ENCODE data around the gene NCAPG2. TPM values are rescaled to one million over a fixed set of nuclear protein-coding genes. Genes with fewer than 3 reads are reported as not detected.

NCAPG2 gene
- total and polyA plus RNA-seq, 2 experiments from 2014 or later = 10.8 to 14.0 TPM

DNA sequence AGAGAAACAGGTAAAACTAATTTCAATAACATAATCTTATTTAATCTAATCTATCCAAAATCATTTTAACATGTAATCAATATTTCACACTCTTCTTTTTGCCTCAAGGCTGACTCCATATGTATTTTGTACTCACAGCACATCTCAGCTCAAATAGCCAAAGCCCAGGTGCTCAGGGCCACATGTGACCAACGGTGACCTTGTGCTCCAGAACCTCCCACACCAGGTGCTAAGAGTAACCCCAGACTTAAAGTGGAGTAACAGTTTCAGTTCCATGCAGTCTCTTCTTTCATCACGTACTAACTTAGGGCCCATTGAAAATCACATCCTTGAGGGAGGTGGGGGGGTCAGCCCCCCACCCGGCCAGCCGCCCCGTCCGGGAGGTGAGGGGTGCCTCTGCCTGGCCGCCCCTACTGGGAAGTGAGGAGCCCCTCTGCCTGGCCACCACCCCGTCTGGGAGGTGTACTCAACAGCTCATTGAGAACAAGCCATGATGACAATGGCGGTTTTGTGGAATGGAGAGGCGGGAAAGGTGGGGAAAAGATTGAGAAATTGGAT lies 47.3 kb downstream of the NCAPG2 start:
- Histone ChIP-seq H3K36me3 (peaks cover 3% of the 10 kb centered on the region), H3K4me3 (no peak overlapping the region), H3K27me3 (no peaks in the 10 kb centered on the region), H3K27ac (no peak overlapping the region), H3K9me3 (ENCODE audit: low read depth) (no peaks in the 10 kb centered on the region), H3K4me1 (ENCODE audit: low read depth) (no peaks in the 10 kb centered on the region)
- TF ChIP-seq, protein P1, sequence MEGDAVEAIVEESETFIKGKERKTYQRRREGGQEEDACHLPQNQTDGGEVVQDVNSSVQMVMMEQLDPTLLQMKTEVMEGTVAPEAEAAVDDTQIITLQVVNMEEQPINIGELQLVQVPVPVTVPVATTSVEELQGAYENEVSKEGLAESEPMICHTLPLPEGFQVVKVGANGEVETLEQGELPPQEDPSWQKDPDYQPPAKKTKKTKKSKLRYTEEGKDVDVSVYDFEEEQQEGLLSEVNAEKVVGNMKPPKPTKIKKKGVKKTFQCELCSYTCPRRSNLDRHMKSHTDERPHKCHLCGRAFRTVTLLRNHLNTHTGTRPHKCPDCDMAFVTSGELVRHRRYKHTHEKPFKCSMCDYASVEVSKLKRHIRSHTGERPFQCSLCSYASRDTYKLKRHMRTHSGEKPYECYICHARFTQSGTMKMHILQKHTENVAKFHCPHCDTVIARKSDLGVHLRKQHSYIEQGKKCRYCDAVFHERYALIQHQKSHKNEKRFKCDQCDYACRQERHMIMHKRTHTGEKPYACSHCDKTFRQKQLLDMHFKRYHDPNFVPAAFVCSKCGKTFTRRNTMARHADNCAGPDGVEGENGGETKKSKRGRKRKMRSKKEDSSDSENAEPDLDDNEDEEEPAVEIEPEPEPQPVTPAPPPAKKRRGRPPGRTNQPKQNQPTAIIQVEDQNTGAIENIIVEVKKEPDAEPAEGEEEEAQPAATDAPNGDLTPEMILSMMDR (IDR thresholded peaks at IDR 0.05; ENCODE audit: low read depth, low read length) = no peak
- no peak for DNase-seq (ENCODE audit: low read depth in 1 of 2, low spot score in 1 of 2)

DNA sequence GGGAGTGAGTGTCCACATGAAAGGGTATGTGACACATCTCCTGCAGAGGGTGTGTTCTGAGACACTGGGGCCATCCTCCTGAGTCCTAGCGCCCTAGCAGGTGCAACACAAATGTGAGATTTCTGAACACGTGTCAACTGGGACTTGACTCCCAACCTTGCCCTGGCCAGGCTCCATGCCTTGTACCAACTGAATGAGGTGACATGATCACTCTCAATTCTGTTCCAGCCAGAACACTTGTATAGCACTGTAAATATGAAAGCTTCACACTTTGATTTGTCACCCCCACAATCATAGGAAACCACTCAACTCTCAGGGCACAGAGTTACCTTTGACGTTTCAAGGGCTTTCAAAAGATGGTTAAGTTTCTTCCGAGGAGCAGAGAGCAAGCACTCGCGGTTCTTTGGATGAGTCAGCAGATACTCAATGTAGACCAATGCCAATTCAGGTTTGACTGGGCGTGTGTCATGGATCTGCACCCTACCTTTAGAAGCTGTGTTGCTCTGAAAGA lies 48.6 kb downstream of the NCAPG2 start:
- Histone ChIP-seq H3K4me3 (no peak overlapping the region), H3K4me1 (ENCODE audit: low read depth) (no peaks in the 10 kb centered on the region), H3K9me3 (ENCODE audit: low read depth) (no peaks in the 10 kb centered on the region), H3K27ac (no peak overlapping the region), H3K27me3 (no peaks in the 10 kb centered on the region), H3K36me3 (peaks cover 3% of the 10 kb centered on the region)
- DNase-seq (ENCODE audit: low read depth in 1 of 2, low spot score in 1 of 2) = no peak
- TF ChIP-seq, protein P1 (IDR thresholded peaks at IDR 0.05; ENCODE audit: low read depth, low read length) = no peak

DNA sequence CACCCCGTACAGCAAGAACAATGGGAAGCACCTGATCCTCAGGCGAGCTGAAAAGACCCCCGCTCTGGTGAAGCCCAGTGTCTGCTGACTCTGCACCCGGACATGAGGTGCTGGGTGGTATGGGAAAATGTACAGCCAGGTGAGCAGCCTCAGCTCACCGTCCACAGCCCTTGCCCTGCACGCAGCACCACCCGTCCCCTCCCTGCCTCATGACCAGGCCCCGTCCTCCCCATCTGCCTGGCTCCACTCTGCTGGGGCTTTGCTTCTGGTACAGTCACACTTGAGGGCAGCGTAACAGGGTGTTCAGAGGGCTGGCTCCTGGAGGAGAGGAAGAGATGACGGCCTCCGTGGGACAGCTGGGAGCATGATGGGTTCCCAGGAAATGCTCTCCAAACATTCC lies 49.1 kb downstream of the NCAPG2 start:
- TF ChIP-seq, protein P1 (IDR thresholded peaks at IDR 0.05; ENCODE audit: low read depth, low read length) = no peak
- H3K9me3 ChIP-seq (ENCODE audit: low read depth) = no peaks in the 10 kb centered on the region
- no peaks in the 10 kb centered on the region for H3K27me3 ChIP-seq
- H3K27ac ChIP-seq = no peak overlapping the region
- peaks cover 3% of the 10 kb centered on the region for H3K36me3 ChIP-seq
- DNase-seq (ENCODE audit: low read depth in 1 of 2, low spot score in 1 of 2) = no peak
- H3K4me3 ChIP-seq = no peak overlapping the region
- H3K4me1 ChIP-seq (ENCODE audit: low read depth) = no peaks in the 10 kb centered on the region

DNA sequence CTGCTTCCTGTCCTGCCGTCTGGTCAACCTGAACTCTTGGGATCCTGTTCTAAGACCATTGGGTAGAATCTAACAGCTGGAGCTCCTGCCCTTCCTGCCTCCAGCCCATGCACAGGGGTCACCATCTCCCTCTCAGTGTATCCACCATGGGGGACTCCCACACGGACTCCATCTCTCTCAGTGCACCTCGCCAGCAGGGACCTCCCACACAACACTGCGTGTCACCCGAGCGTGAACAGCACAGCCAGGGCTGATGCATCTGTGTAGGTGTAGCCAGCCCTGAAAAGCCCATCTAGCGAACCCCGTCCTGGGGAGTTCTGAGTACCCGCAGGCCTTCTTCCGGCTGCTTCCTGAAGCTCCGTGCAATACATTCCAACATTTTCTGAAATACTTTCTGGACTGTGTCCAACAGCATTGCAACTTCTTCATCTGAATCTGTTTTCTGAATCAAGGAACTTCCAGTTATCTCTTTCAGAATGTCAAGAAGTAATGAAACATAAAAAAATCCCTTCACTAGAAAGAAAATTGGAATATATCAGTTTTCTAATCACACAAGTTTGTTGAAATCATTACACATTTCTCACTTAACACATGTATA lies 52.5 kb downstream of the NCAPG2 start:
- no peaks in the 10 kb centered on the region for H3K27me3 ChIP-seq
- H3K27ac ChIP-seq = no peak overlapping the region
- no peak overlapping the region for H3K4me3 ChIP-seq
- H3K9me3 ChIP-seq (ENCODE audit: low read depth) = no peaks in the 10 kb centered on the region
- peak in 1 of 2 donors; percentile 80 for DNase-seq (ENCODE audit: low read depth in 1 of 2, low spot score in 1 of 2)
- H3K36me3 ChIP-seq = peaks cover 3% of the 10 kb centered on the region
- no peaks in the 10 kb centered on the region for H3K4me1 ChIP-seq (ENCODE audit: low read depth)
- TF ChIP-seq, protein P1 (IDR thresholded peaks at IDR 0.05; ENCODE audit: low read depth, low read length) = no peak

DNA sequence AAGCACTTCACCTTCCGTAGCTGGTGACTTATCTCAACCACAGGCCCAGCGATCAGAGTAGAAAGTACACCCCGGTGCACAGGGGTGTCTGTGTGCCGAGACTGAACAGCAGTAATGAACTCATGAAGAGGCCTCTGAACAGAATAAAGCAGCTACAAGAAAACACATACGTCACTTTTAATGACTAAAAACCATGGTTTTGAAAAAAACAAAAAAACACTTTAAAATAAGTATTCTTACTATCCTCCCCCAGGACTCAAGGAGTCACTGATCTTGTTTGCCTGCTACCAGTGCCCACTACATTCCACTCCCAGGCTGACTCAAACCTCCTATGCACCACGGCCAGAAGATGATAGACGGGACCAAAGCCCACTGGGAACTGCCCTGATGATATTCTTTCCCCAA lies 53.8 kb downstream of the NCAPG2 start:
- no peaks in the 10 kb centered on the region for H3K9me3 ChIP-seq (ENCODE audit: low read depth)
- H3K27ac ChIP-seq = no peak overlapping the region
- no peak overlapping the region for H3K4me3 ChIP-seq
- peaks cover 3% of the 10 kb centered on the region for H3K36me3 ChIP-seq
- TF ChIP-seq, protein P1 (IDR thresholded peaks at IDR 0.05; ENCODE audit: low read depth, low read length) = no peak
- peak in 1 of 2 donors; percentile 83 for DNase-seq (ENCODE audit: low read depth in 1 of 2, low spot score in 1 of 2)
- no peaks in the 10 kb centered on the region for H3K4me1 ChIP-seq (ENCODE audit: low read depth)
- H3K27me3 ChIP-seq = no peaks in the 10 kb centered on the region

All from cardiac muscle cell (in vitro differentiated cells and primary cell).